Fibroblast of peridontal ligament (primary cell): Measurements from ENCODE around the gene ALAS1.
"Not testable (repeated sequence)": the region's sequence is repeated elsewhere in the genome, so short reads cannot be mapped to it uniquely, and the experiment has no call there.

Experiments used
- DNase-seq: peaks from one replicate; pipeline ENCODE4 v3.0.0-alpha.2; 2010; ENCODE audit errors: extremely low read depth

The ALAS1 gene

GRCh38 chr3:52197842-52198625 lies at the start of gene ALAS1:
ALAS1 (plus strand) TSS chr3:52198160; CDS start chr3:52199242, 1,082 bp downstream.
- DNase-seq, result peak; percentile 80

GRCh38 chr3:52149021-52149420 lies 48.9 kb upstream of the ALAS1 start:
- no peak for DNase-seq

- no peak for DNase-seq
Measured at GRCh38 chr3:52149726-52150125, 48.2 kb upstream of the ALAS1 start.

- no peak for DNase-seq
Measured at GRCh38 chr3:52150357-52150756, 47.6 kb upstream of the ALAS1 start.

- no peak for DNase-seq
Measured at GRCh38 chr3:52150860-52151259, 47.1 kb upstream of the ALAS1 start.

GRCh38 chr3:52151991-52152390 lies 46.0 kb upstream of the ALAS1 start:
- DNase-seq, result not testable (repeated sequence)

GRCh38 chr3:52153389-52154096 lies 44.4 kb upstream of the ALAS1 start:
- peak; percentile 9 for DNase-seq

- DNase-seq, result peak; percentile 98
Measured at GRCh38 chr3:52154135-52155094, 43.5 kb upstream of the ALAS1 start, which contains the start of gene POC1A. POC1A (minus strand) TSS chr3:52154423; CDS start chr3:52154372, 51 bp downstream.

- DNase-seq, result no peak
Measured at GRCh38 chr3:52155912-52156311, 42.0 kb upstream of the ALAS1 start.

- no peak for DNase-seq
Measured at GRCh38 chr3:52159503-52159902, 38.5 kb upstream of the ALAS1 start.

GRCh38 chr3:52162250-52162872 lies 35.6 kb upstream of the ALAS1 start:
- no peak for DNase-seq

- DNase-seq, result no peak
Measured at GRCh38 chr3:52167240-52167639, 30.7 kb upstream of the ALAS1 start.

GRCh38 chr3:52170217-52170616 lies 27.7 kb upstream of the ALAS1 start:
- not testable (repeated sequence) for DNase-seq

GRCh38 chr3:52171514-52172261 lies 26.3 kb upstream of the ALAS1 start:
- DNase-seq, result peak; percentile 58

GRCh38 chr3:52172262-52172757 lies 25.6 kb upstream of the ALAS1 start:
- no peak for DNase-seq

GRCh38 chr3:52173101-52173500 lies 24.9 kb upstream of the ALAS1 start:
- DNase-seq, result no peak

- no peak for DNase-seq
Measured at GRCh38 chr3:52174896-52175295, 23.1 kb upstream of the ALAS1 start.

- no peak for DNase-seq
Measured at GRCh38 chr3:52175416-52176179, 22.4 kb upstream of the ALAS1 start.

GRCh38 chr3:52176180-52176752 lies 21.7 kb upstream of the ALAS1 start:
- DNase-seq, result no peak
